ENCODE data around the gene CCDC197. TPM values are rescaled to one million over a fixed set of nuclear protein-coding genes. Genes with fewer than 3 reads are reported as not detected.

CCDC197 gene
- total RNA-seq, 1 experiment from 2014 or later, result not detected

GRCh38 chr14:94000267-94000666, 3.2 kb downstream of the CCDC197 start:
- H3K56ac ChIP-seq (ENCODE audit: insufficient read length, low read depth, low read length), result no peak overlapping the region
- no peak overlapping the region for H2BK20ac ChIP-seq (ENCODE audit: low read depth, low read length, poor library complexity, severe bottlenecking)
- TF ChIP-seq CTCF (conservative IDR thresholded peaks at IDR 0.05), result no peak
- H3K9ac ChIP-seq (ENCODE audit: extremely low read depth, insufficient read length, low read length), result no peak overlapping the region
- H2AK5ac ChIP-seq (ENCODE audit: insufficient read length, low read length), result no peak overlapping the region
- H3K4ac ChIP-seq (ENCODE audit: low read depth, low read length), result no peak overlapping the region
- H3K27me3 Mint-ChIP-seq (ENCODE audit: low read depth), result peaks cover 9% of the 10 kb centered on the region
- no peaks in the 10 kb centered on the region for H3K36me3 Mint-ChIP-seq (ENCODE audit: insufficient read depth in 1 of 3, low read depth in 3 of 3)
- no peak overlapping the region for H2BK15ac ChIP-seq (ENCODE audit: low read depth, low read length)
- H3K27me3 ChIP-seq (ENCODE audit: insufficient read depth, low read length), result no peaks in the 10 kb centered on the region
- no peak overlapping the region for H2BK12ac ChIP-seq (ENCODE audit: insufficient read length, low read depth, low read length)
- no peak overlapping the region for H3T11ph ChIP-seq (ENCODE audit: low read length)
- H3K27ac ChIP-seq (ENCODE audit: insufficient read length, low read depth, low read length), result no peak overlapping the region
- H3K9me3 ChIP-seq (ENCODE audit: control insufficient read depth, low read depth, low read length), result no peaks in the 10 kb centered on the region
- no peak overlapping the region for H4K91ac ChIP-seq (ENCODE audit: insufficient read length, low read depth, low read length)
- no peak overlapping the region for H2AFZ ChIP-seq (ENCODE audit: low read length)
- WGBS (ENCODE audit: extremely low coverage, insufficient read length, low lambda C conversion rate), result no CpG with 5 or more reads among the region's 6 CpGs
- no peak overlapping the region for H2BK5ac ChIP-seq (ENCODE audit: insufficient read length, low read length)
- H3K18ac ChIP-seq (ENCODE audit: insufficient read length, low read depth, low read length), result no peak overlapping the region
- no peaks in the 10 kb centered on the region for H3K4me1 ChIP-seq (ENCODE audit: insufficient read depth, low read length)
- H3K9me3 Mint-ChIP-seq, result no peaks in the 10 kb centered on the region
- no peaks in the 10 kb centered on the region for H3K79me2 ChIP-seq (ENCODE audit: insufficient read depth, low read length)
- H3K4me2 ChIP-seq (ENCODE audit: insufficient read depth, insufficient read length, low read length), result no peak overlapping the region
- no peak overlapping the region for H4K8ac ChIP-seq (replicated peaks; ENCODE audit: insufficient read length, low read depth, low read length)
- H2BK120ac ChIP-seq (ENCODE audit: low read depth, low read length, poor library complexity, severe bottlenecking), result no peak overlapping the region
- H4K20me1 ChIP-seq (ENCODE audit: control insufficient read depth, insufficient read depth, insufficient read length), result no peaks in the 10 kb centered on the region
- H3K14ac ChIP-seq (ENCODE audit: insufficient read depth, low read length), result no peak overlapping the region
- H3K23me2 ChIP-seq (ENCODE audit: insufficient read length, low read depth, low read length, poor library complexity, severe bottlenecking), result no peaks in the 10 kb centered on the region
- no peak overlapping the region for H3K27ac Mint-ChIP-seq
- peaks cover 4 to 30% of the 10 kb centered on the region in 2 experiments for H3K4me1 Mint-ChIP-seq
- H4K5ac ChIP-seq (ENCODE audit: insufficient read length, low read depth, low read length), result no peak overlapping the region
- H3K4me3 Mint-ChIP-seq, result no peak overlapping the region; a peak in 1 of 5 replicates
- DNase-seq, result no peak
- H3K79me1 ChIP-seq (ENCODE audit: insufficient read depth, low read depth, low read length, poor library complexity, severe bottlenecking), result no peaks in the 10 kb centered on the region
- no peak overlapping the region for H3K23ac ChIP-seq (ENCODE audit: insufficient read length, low read depth, low read length)

All from H9 (cell line).